GM23338 (cell line): ENCODE results near the gene KIRREL3. TPM values are rescaled to one million over a fixed set of nuclear protein-coding genes. Genes with fewer than 3 reads are reported as not detected.

Source experiments
- ATAC-seq: fragments of 200-7000 bp; cut with Tn5 transposase; 3 replicates; pipeline ENCODE4 v1.9.1; 2020
- DNase-seq: peaks from one replicate; pipeline ENCODE4 v3.0.0-alpha.2; 2015; ENCODE audit warnings: low spot score
- H2AFZ ChIP-seq: fragments of 200-600 bp; sonication (generic); 2 replicates; pipeline ENCODE4 v1.8.0; 2016; ENCODE audit warnings: antibody characterized with exemption, mild to moderate bottlenecking, moderate library complexity
- H3F3A ChIP-seq: fragments of 200-600 bp; sonication (generic); replicated peaks from 2 replicates; pipeline ENCODE4 v1.8.0; 2017; ENCODE audit warnings: antibody characterized with exemption, mixed run types, low read depth
- H3K27ac ChIP-seq: fragments of 200-600 bp; sonication (generic); 2 replicates; pipeline ENCODE4 v1.6.1; 2016; ENCODE audit warnings: low read depth
- H3K27me3 ChIP-seq: fragments of 200-600 bp; sonication (generic); 2 replicates; pipeline ENCODE4 v1.8.0; 2016; ENCODE audit warnings: mild to moderate bottlenecking, mixed run types, moderate library complexity; ENCODE audit not compliant: insufficient read depth
- H3K36me3 ChIP-seq: fragments of 200-600 bp; sonication (generic); 2 replicates; pipeline ENCODE4 v1.8.0; 2016; ENCODE audit warnings: mild to moderate bottlenecking; ENCODE audit not compliant: insufficient read depth
- H3K4me1 ChIP-seq: fragments of 200-600 bp; sonication (generic); 2 replicates; pipeline ENCODE4 v1.8.0; 2016; ENCODE audit warnings: mild to moderate bottlenecking, moderate library complexity; ENCODE audit not compliant: insufficient read depth
- H3K4me2 ChIP-seq: fragments of 200-600 bp; sonication (generic); 2 replicates; pipeline ENCODE4 v1.7.1; 2017; ENCODE audit warnings: mixed run types
- H3K4me3 ChIP-seq: fragments of 200-600 bp; sonication (generic); 2 replicates; pipeline ENCODE4 v1.6.1; 2016; ENCODE audit warnings: mixed run types
- H3K79me2 ChIP-seq: fragments of 200-600 bp; sonication (generic); replicated peaks from 2 replicates; pipeline ENCODE4 v1.8.0; 2017; ENCODE audit warnings: mild to moderate bottlenecking; ENCODE audit not compliant: insufficient read depth
- H3K9me2 ChIP-seq: fragments of 200-600 bp; sonication (generic); 2 replicates; pipeline ENCODE4 v1.8.0; 2017; ENCODE audit not compliant: insufficient read depth
- H4K20me1 ChIP-seq: fragments of 200-600 bp; sonication (generic); replicated peaks from 2 replicates; pipeline ENCODE4 v1.8.0; 2017; ENCODE audit warnings: mild to moderate bottlenecking; ENCODE audit not compliant: insufficient read depth
- H3K27ac Mint-ChIP-seq: 2 replicates; pipeline ENCODE4 v1.8.0; 2020; ENCODE audit warnings: inconsistent platforms, mild to moderate bottlenecking, moderate library complexity, mixed read lengths
- H3K27me3 Mint-ChIP-seq: 3 replicates; pipeline ENCODE4 v1.8.0; 2022; ENCODE audit warnings: low read depth, mild to moderate bottlenecking, moderate library complexity, mixed read lengths, inconsistent platforms; ENCODE audit not compliant: insufficient read depth, poor library complexity
- H3K36me3 Mint-ChIP-seq: 3 replicates; pipeline ENCODE4 v1.8.0; 2021; ENCODE audit warnings: low read depth, mild to moderate bottlenecking, inconsistent platforms, moderate library complexity, mixed read lengths
- H3K4me1 Mint-ChIP-seq: 3 replicates; pipeline ENCODE4 v1.8.0; 2020; ENCODE audit warnings: mild to moderate bottlenecking, inconsistent platforms, mixed read lengths
- H3K4me3 Mint-ChIP-seq: 3 replicates; pipeline ENCODE4 v1.8.0; 2021; ENCODE audit warnings: moderate library complexity, mild to moderate bottlenecking, inconsistent platforms, mixed read lengths
- H3K9me3 Mint-ChIP-seq: 3 replicates; pipeline ENCODE4 v1.8.0; 2020; ENCODE audit warnings: moderate library complexity, mild to moderate bottlenecking, inconsistent platforms, mixed read lengths
- EZH2phosphoT487 ChIP-seq: fragments of 200-600 bp; sonication (generic); IDR thresholded peaks from one replicate; pipeline ENCODE4 v1.8.1; 2018; ENCODE audit warnings: antibody characterized with exemption; ENCODE audit not compliant: unreplicated experiment
- JUNB ChIP-seq: IDR thresholded peaks from one replicate; pipeline ENCODE4 v1.6.1; 2016; ENCODE audit warnings: antibody characterized with exemption; ENCODE audit not compliant: unreplicated experiment
- POLR2AphosphoS5 ChIP-seq: IDR thresholded peaks from 2 replicates; pipeline ENCODE4 v1.6.1; 2016; ENCODE audit warnings: antibody characterized with exemption, low read depth
- ZNF114 ChIP-seq: fragments of 250-450 bp; sonication (Bioruptor Pico); IDR thresholded peaks from 2 replicates; pipeline ENCODE4 v1.5.0; 2020; ENCODE audit warnings: mild to moderate bottlenecking, moderate library complexity
- polyA plus RNA-seq: library from polyadenylated mRNA; unstranded; fragments of >200 nt; fragmentation: Nextera tagmentation; extraction: Ambion mirVana; gene quantifications from 2 replicates; pipeline ENCODE4 v1.2.1, GENCODE V29; 2016
- total RNA-seq: library from RNA; depleted of rRNA; stranded (reverse); fragments of >200 nt; shearing (Covaris generic); gene quantifications from 2 replicates; pipeline ENCODE4 v1.2.3, GENCODE V29; 2014
- TF ChIP-seq, protein P1 (sequence below): fragments of 250-450 bp; sonication (Bioruptor Pico); IDR thresholded peaks from 2 replicates; pipeline ENCODE4 v1.5.0; 2020; ENCODE audit warnings: mild to moderate bottlenecking, moderate library complexity

KIRREL3 gene
- total and polyA plus RNA-seq, 2 experiments from 2014 or later: 0.13 to 1.5 TPM

DNA sequence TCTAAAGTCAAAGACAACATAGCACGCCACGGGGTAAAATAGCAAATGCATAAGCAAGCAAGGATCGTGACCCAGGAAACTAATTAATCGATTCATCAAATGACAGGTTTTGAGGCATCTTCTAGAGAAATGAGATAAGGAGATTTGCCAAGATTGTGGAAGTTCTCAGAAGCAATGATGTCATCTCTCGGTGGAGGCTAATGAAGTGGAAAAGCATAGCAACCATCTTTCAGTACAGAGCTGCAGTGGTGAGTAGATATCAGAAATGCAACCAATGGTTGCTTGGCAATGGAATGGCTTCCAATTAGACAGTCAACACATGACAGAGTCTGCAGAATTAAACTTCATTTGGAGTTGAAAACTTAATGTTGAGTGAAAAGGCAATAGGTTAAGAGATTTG, 116.0 kb downstream of the KIRREL3 start:
- no peak for ATAC-seq

More for the DNA sequence above, 116.0 kb downstream of the KIRREL3 start:
- no peak for DNase-seq
- H3K9me2 ChIP-seq: peaks cover 21% of the 10 kb centered on the region; the same call in 1 of the 2 replicates
- H3K4me1 ChIP-seq: no peaks in the 10 kb centered on the region
- no peak overlapping the region for H2AFZ ChIP-seq
- Mint-ChIP-seq H3K27ac (no peak overlapping the region), H3K27me3 (peaks cover 2% of the 10 kb centered on the region), H3K4me1 (peaks cover 15% of the 10 kb centered on the region; the same call in 2 of the 3 replicates), H3K9me3 (no peaks in the 10 kb centered on the region), H3K4me3 (no peak overlapping the region), H3K36me3 (no peaks in the 10 kb centered on the region)
- H3K4me3 ChIP-seq: no peak overlapping the region
- H3K27me3 ChIP-seq: no peaks in the 10 kb centered on the region
- no peaks in the 10 kb centered on the region for H3K36me3 ChIP-seq
- no peaks in the 10 kb centered on the region for H3F3A ChIP-seq
- TF ChIP-seq EZH2phosphoT487: no peak
- no peak for TF ChIP-seq ZNF114 (CRISPR knock-in tag)
- TF ChIP-seq POLR2AphosphoS5: no peak
- TF ChIP-seq, protein P1, sequence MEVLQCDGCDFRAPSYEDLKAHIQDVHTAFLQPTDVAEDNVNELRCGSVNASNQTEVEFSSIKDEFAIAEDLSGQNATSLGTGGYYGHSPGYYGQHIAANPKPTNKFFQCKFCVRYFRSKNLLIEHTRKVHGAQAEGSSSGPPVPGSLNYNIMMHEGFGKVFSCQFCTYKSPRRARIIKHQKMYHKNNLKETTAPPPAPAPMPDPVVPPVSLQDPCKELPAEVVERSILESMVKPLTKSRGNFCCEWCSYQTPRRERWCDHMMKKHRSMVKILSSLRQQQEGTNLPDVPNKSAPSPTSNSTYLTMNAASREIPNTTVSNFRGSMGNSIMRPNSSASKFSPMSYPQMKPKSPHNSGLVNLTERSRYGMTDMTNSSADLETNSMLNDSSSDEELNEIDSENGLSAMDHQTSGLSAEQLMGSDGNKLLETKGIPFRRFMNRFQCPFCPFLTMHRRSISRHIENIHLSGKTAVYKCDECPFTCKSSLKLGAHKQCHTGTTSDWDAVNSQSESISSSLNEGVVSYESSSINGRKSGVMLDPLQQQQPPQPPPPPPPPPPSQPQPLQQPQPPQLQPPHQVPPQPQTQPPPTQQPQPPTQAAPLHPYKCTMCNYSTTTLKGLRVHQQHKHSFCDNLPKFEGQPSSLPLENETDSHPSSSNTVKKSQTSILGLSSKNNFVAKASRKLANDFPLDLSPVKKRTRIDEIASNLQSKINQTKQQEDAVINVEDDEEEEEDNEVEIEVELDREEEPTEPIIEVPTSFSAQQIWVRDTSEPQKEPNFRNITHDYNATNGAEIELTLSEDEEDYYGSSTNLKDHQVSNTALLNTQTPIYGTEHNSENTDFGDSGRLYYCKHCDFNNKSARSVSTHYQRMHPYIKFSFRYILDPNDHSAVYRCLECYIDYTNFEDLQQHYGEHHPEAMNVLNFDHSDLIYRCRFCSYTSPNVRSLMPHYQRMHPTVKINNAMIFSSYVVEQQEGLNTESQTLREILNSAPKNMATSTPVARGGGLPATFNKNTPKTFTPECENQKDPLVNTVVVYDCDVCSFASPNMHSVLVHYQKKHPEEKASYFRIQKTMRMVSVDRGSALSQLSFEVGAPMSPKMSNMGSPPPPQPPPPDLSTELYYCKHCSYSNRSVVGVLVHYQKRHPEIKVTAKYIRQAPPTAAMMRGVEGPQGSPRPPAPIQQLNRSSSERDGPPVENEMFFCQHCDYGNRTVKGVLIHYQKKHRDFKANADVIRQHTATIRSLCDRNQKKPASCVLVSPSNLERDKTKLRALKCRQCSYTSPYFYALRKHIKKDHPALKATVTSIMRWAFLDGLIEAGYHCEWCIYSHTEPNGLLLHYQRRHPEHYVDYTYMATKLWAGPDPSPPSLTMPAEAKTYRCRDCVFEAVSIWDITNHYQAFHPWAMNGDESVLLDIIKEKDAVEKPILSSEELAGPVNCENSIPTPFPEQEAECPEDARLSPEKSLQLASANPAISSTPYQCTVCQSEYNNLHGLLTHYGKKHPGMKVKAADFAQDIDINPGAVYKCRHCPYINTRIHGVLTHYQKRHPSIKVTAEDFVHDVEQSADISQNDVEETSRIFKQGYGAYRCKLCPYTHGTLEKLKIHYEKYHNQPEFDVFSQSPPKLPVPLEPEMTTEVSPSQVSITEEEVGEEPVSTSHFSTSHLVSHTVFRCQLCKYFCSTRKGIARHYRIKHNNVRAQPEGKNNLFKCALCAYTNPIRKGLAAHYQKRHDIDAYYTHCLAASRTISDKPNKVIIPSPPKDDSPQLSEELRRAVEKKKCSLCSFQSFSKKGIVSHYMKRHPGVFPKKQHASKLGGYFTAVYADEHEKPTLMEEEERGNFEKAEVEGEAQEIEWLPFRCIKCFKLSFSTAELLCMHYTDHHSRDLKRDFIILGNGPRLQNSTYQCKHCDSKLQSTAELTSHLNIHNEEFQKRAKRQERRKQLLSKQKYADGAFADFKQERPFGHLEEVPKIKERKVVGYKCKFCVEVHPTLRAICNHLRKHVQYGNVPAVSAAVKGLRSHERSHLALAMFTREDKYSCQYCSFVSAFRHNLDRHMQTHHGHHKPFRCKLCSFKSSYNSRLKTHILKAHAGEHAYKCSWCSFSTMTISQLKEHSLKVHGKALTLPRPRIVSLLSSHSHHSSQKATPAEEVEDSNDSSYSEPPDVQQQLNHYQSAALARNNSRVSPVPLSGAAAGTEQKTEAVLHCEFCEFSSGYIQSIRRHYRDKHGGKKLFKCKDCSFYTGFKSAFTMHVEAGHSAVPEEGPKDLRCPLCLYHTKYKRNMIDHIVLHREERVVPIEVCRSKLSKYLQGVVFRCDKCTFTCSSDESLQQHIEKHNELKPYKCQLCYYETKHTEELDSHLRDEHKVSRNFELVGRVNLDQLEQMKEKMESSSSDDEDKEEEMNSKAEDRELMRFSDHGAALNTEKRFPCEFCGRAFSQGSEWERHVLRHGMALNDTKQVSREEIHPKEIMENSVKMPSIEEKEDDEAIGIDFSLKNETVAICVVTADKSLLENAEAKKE (CRISPR knock-in tag): no peak
- TF ChIP-seq JUNB: no peak
- no peaks in the 10 kb centered on the region for H4K20me1 ChIP-seq
- no peak overlapping the region for H3K4me2 ChIP-seq
- no peak overlapping the region for H3K27ac ChIP-seq
- H3K79me2 ChIP-seq: no peaks in the 10 kb centered on the region
